Gastrocnemius medialis (tissue), 4 donors: ENCODE measurements around the gene ESRRG.

Experiments used
- POLR2A ChIP-seq, 2 donors: fragments of 450-650 bp; IDR thresholded peaks; one replicate each; pipeline ENCODE4 v1.6.1; 2017; ENCODE audit warnings: antibody characterized with exemption in 2 of 2, mild to moderate bottlenecking in 2 of 2, moderate library complexity in 2 of 2
- TF ChIP-seq, protein P1 (sequence below), 5 experiments: fragments of 450-650 bp in 3 of 5; fragments of 200-600 bp in 2 of 5; sonication (generic) in 2 of 5; IDR thresholded peaks in 4 of 5; conservative IDR thresholded peaks in 1 of 5; 1 replicate in 4 of 5; 2 replicates in 1 of 5; pipeline ENCODE4 v1.5.1; 2016 to 2019; ENCODE audit warnings: antibody characterized with exemption in 5 of 5, mild to moderate bottlenecking in 3 of 5, moderate library complexity in 3 of 5

DNA sequence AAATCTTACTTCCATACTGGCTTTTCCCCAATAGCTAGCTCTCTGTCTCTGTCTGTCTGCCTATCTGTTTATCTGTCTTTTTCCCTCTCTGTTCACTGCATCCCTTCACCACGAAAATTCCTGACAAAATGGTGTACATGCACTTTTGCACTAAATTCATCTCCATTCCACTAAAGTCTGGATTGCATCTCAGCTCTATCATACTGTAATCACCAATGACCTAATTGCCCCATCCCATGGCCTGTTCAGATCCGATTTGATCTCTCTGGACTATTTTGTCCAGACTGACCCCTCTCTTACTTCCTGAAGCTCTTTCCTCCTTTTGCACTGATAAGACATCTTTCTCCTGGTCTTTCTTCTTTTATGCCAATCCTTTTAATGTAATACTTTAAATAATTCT lies 187.5 kb downstream of the ESRRG start:
- TF ChIP-seq, protein P1, sequence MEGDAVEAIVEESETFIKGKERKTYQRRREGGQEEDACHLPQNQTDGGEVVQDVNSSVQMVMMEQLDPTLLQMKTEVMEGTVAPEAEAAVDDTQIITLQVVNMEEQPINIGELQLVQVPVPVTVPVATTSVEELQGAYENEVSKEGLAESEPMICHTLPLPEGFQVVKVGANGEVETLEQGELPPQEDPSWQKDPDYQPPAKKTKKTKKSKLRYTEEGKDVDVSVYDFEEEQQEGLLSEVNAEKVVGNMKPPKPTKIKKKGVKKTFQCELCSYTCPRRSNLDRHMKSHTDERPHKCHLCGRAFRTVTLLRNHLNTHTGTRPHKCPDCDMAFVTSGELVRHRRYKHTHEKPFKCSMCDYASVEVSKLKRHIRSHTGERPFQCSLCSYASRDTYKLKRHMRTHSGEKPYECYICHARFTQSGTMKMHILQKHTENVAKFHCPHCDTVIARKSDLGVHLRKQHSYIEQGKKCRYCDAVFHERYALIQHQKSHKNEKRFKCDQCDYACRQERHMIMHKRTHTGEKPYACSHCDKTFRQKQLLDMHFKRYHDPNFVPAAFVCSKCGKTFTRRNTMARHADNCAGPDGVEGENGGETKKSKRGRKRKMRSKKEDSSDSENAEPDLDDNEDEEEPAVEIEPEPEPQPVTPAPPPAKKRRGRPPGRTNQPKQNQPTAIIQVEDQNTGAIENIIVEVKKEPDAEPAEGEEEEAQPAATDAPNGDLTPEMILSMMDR (IDR thresholded peaks at IDR 0.05 in 4 of 5, conservative IDR thresholded peaks at IDR 0.05 in 1 of 5) = no peak
- no peak for TF ChIP-seq POLR2A (IDR thresholded peaks at IDR 0.05)
